ENCODE data around the gene SMG6.

- TF ChIP-seq NFIC (IDR thresholded peaks at IDR 0.05) (no peak), RAD21 (IDR thresholded peaks at IDR 0.05; ENCODE audit: low read depth) (no peak), TCF12 (IDR thresholded peaks at IDR 0.05; ENCODE audit: low read depth) (no peak)
Observed at GRCh38 chr17:2128011-2128410, 175.6 kb downstream of the SMG6 start.

All from Ishikawa (cell line).